ENCODE results near the gene PCDHA8.
"Not testable (repeated sequence)": the region's sequence is repeated elsewhere in the genome, so short reads cannot be mapped to it uniquely, and the experiment has no call there.

DNA sequence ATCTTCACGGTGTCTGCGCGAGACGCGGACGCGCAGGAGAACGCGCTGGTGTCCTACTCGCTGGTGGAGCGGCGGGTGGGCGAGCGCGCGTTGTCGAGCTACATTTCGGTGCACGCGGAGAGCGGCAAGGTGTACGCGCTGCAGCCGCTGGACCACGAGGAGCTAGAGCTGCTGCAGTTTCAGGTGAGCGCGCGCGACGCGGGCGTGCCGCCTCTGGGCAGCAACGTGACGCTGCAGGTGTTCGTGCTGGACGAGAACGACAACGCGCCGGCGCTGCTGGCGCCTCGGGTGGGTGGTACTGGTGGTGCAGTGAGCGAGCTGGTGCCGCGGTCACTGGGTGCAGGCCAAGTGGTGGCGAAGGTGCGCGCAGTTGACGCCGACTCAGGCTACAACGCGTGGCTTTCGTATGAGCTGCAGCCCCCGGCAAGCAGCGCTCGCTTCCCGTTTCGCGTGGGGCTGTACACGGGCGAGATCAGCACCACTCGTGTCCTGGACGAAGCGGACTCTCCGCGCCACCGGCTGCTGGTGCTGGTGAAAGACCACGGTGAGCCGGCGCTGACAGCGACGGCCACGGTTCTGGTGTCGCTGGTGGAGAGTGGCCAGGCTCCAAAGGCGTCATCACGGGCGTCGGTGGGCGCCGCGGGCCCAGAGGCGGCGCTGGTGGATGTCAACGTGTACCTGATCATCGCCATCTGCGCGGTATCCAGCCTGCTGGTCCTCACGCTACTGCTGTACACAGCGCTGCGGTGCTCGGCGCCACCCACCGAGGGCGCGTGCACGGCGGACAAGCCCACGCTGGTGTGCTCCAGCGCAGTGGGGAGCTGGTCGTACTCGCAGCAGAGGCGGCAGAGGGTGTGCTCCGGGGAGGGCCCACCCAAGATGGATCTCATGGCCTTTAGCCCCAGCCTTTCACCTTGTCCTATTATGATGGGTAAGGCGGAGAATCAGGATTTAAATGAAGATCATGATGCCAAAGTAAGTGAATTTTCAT, 11.2 kb upstream of the PCDHA8 start:
- TF ChIP-seq, protein P1, sequence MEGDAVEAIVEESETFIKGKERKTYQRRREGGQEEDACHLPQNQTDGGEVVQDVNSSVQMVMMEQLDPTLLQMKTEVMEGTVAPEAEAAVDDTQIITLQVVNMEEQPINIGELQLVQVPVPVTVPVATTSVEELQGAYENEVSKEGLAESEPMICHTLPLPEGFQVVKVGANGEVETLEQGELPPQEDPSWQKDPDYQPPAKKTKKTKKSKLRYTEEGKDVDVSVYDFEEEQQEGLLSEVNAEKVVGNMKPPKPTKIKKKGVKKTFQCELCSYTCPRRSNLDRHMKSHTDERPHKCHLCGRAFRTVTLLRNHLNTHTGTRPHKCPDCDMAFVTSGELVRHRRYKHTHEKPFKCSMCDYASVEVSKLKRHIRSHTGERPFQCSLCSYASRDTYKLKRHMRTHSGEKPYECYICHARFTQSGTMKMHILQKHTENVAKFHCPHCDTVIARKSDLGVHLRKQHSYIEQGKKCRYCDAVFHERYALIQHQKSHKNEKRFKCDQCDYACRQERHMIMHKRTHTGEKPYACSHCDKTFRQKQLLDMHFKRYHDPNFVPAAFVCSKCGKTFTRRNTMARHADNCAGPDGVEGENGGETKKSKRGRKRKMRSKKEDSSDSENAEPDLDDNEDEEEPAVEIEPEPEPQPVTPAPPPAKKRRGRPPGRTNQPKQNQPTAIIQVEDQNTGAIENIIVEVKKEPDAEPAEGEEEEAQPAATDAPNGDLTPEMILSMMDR (conservative IDR thresholded peaks at IDR 0.05): not testable (repeated sequence)
- not testable (repeated sequence) for TF ChIP-seq EZH2 (IDR thresholded peaks at IDR 0.05; ENCODE audit: low read depth)
